AG09309 (cell line): ENCODE data around the gene YPEL1.

ENCODE experiments used
- DNase-seq: peaks from one replicate; pipeline ENCODE4 v3.0.0-alpha.2; 2010; ENCODE audit warnings: low read depth
- H3K4me3 ChIP-seq: 2 replicates; pipeline ENCODE4 v1.5.1; 2011; ENCODE audit warnings: mild to moderate bottlenecking, low read depth, low read length, moderate library complexity; ENCODE audit not compliant: control insufficient read depth
- TF ChIP-seq, protein P1 (sequence below): IDR thresholded peaks from 2 replicates; pipeline ENCODE4 v1.5.1; 2011; ENCODE audit warnings: mild to moderate bottlenecking, low read depth, low read length, inconsistent platforms; ENCODE audit not compliant: insufficient read depth, control insufficient read depth; ENCODE audit errors: missing control alignments

Gene YPEL1

DNA sequence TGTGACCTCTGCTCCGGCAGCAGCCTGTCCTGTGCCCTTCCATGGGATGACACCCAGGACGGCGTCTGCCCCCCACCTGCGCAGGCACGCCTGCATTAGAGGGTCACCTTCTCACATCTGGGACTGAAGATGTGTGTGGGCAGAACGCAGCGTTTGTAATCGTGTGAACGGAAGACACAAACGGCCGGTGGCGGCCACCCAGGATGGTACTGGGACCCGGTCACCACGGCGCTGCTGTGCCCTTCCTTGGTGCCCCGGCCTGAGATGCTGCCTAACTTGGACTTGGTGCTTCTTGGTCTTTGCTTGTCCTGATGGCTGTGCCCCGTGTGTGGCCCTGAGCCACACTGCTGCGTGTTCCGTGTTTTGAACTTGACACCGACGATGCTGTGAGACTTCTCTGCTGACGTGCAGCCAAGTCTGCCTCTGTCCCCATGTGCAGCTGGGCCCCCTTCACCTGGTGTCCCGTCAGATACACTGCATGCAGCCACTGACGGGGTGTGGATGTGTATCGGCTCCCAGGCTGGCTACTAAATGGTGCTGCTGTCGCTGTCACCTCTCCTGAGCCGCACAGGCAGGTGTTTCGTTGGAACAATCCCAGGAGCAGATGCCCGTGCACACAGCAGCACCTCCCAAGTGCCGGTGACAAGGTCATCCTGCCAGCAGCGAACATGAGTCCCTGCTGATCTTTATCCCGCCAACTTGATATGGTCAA is 21.4 kb downstream of the YPEL1 start:
- no peak for DNase-seq
- H3K4me3 ChIP-seq = no peak overlapping the region
- TF ChIP-seq, protein P1, sequence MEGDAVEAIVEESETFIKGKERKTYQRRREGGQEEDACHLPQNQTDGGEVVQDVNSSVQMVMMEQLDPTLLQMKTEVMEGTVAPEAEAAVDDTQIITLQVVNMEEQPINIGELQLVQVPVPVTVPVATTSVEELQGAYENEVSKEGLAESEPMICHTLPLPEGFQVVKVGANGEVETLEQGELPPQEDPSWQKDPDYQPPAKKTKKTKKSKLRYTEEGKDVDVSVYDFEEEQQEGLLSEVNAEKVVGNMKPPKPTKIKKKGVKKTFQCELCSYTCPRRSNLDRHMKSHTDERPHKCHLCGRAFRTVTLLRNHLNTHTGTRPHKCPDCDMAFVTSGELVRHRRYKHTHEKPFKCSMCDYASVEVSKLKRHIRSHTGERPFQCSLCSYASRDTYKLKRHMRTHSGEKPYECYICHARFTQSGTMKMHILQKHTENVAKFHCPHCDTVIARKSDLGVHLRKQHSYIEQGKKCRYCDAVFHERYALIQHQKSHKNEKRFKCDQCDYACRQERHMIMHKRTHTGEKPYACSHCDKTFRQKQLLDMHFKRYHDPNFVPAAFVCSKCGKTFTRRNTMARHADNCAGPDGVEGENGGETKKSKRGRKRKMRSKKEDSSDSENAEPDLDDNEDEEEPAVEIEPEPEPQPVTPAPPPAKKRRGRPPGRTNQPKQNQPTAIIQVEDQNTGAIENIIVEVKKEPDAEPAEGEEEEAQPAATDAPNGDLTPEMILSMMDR = no peak

DNA sequence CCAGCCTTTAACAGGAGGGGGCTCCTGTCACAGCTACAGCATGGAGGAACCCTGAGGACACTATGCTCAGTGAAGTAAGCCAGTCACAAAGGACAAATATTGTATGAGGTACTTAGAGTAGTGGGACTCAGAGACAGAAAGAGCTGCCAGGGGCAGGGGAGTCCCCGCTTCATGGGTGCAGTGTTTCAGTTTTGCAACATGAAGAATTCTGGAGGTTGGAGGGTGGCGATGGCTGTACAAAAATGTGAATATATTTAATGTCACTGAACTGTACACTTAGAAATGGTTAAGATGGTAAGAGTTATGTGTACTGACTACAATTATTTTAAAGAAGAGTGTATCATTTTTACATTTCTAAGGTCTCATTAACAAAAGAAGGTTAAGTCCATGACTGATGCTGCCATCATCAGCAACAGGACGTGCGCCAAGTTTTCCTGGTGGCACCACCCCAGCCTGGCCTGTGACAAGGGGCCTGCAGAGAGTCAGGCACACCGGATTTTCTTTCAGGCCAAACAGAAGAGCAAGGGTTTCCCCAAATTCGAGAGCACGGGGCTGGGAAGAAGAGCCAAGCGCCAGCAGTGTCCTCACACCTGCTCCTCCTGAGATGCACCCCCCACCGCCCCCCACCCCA is 22.1 kb downstream of the YPEL1 start:
- TF ChIP-seq, protein P1 = no peak
- no peak overlapping the region for H3K4me3 ChIP-seq
- DNase-seq = no peak

DNA sequence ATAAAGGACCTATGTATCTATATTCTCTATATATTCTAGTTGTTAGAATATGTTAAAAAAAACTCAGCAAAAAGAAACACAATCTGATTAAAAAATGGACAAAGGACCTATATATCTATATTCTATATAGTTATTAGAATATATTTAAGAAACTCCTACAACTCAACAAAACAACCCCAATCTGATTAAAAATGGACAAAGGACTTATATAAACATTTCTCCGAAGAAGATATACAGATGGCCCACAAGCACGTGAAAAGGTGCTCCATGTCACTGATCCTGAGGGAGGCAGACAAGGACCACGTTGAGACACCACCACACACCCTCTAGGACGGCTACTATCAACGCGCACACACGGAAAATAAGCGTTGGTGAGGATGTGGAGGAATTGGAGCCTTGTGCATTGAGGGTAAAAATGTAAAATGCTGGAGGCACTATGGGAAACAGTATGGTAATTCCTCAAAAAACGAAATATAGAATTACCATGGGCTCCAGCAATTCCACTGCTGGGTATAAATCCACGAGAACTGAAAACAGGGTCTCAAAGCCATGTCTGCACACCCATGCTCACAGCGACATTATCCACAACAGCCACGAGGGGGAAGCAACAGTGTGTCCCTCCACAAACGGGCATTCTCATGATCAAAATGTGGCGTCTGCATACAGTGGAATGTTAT is 22.7 kb downstream of the YPEL1 start:
- H3K4me3 ChIP-seq = no peak overlapping the region
- DNase-seq = peak; percentile 32

DNA sequence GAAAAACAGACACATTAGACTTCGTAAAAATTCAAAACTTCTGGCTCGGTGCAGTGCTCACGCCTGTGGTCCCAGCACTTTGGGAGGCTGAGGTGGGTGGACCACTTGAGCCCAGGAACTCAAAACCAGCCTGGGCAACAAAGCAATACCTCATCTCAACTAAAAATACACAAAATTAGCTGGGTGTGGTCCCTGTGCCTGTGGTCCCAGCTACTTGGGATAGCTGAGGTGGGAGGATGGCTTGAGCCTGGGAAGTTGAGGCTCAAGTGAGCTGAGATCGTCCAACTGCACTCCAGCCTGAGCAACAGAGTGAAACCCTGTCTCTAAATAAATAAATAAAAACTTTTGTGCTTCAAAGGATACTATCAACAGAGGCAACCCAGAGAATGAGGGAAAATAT is 23.7 kb downstream of the YPEL1 start:
- DNase-seq = no peak
- TF ChIP-seq, protein P1 = no peak
- no peak overlapping the region for H3K4me3 ChIP-seq

More for the DNA sequence above, 22.7 kb downstream of the YPEL1 start:
- TF ChIP-seq, protein P1 = peak; percentile 75

DNA sequence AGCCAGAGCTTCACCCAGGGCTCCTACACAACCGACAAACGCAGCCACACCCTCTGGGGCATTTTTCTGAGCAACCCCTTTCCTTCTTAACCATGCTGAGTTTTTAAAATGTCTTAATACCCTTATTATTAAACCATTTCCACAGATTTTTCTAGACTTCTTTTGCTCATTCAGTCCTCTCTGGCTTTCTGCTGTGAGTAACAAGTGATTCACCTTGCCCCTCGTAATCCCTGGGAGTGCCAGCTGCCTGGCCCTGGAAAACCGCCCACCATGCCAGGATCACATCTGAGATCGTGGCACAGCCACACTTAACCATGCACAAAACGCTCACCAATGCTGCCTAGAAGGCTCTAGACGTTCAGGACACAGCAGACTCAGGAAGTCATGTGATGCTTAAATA is 25.4 kb downstream of the YPEL1 start:
- TF ChIP-seq, protein P1 = no peak
- no peak overlapping the region for H3K4me3 ChIP-seq
- DNase-seq = no peak

DNA sequence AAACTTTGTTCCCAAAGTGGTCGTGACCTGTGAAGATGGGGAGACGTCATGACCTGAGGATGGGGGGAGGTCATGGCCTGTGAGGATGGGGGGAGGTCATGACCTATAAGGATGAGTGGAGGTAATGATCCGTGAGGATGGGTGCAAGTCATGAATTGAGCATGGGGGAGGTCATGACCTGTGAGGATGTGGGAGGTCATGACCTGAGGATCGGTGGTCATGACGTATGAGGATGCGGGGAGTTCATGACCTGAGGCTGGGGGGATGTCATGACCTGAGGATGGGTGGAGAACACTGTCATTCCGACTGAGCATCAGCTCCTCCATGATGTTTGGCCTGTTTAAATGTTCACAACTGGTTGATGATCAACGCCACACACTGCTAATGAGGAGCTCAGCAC is 25.9 kb downstream of the YPEL1 start:
- TF ChIP-seq, protein P1 = no peak
- H3K4me3 ChIP-seq = no peak overlapping the region
- DNase-seq = no peak
